A204.1 (cell line): ENCODE data around the gene MMP26.

Experiments
- FAIRE-seq: peaks from 2 replicates; lab custom pipeline; 2012; peaks lifted over from hg19 to GRCh38; lab: Jason Lieb, UNC

The MMP26 gene

GRCh38 chr11:4704054-4704789 lies at the start of gene MMP26:
MMP26 (plus strand) TSS chr11:4704784.
- no peak for FAIRE-seq

GRCh38 chr11:4658629-4659445 lies 45.7 kb upstream of the MMP26 start:
- FAIRE-seq, result no peak

- no peak for FAIRE-seq
Observed at GRCh38 chr11:4662876-4663275, 41.7 kb upstream of the MMP26 start.

- no peak for FAIRE-seq
Observed at GRCh38 chr11:4664183-4664582, 40.4 kb upstream of the MMP26 start.

GRCh38 chr11:4664786-4665185 lies 39.8 kb upstream of the MMP26 start:
- no peak for FAIRE-seq

- no peak for FAIRE-seq
Observed at GRCh38 chr11:4665424-4665823, 39.2 kb upstream of the MMP26 start.

GRCh38 chr11:4671741-4672140 lies 32.8 kb upstream of the MMP26 start:
- FAIRE-seq, result no peak

GRCh38 chr11:4672470-4672869 lies 32.1 kb upstream of the MMP26 start:
- no peak for FAIRE-seq

- no peak for FAIRE-seq
Observed at GRCh38 chr11:4673781-4674180, 30.8 kb upstream of the MMP26 start.

GRCh38 chr11:4677948-4678347 lies 26.6 kb upstream of the MMP26 start:
- no peak for FAIRE-seq

GRCh38 chr11:4680341-4680740 lies 24.2 kb upstream of the MMP26 start:
- no peak for FAIRE-seq

- FAIRE-seq, result no peak
Observed at GRCh38 chr11:4682623-4683419, 21.8 kb upstream of the MMP26 start.

GRCh38 chr11:4684631-4685285 lies 19.8 kb upstream of the MMP26 start:
- FAIRE-seq, result no peak

- FAIRE-seq, result no peak
Observed at GRCh38 chr11:4695442-4695841, 9.1 kb upstream of the MMP26 start.

- FAIRE-seq, result no peak
Observed at GRCh38 chr11:4697585-4697984, 7.0 kb upstream of the MMP26 start, which contains the start of gene OR51E2. OR51E2 (minus strand) TSS chr11:4697853; CDS start chr11:4682711, 15,142 bp downstream.

GRCh38 chr11:4699697-4700435 lies 4.7 kb upstream of the MMP26 start:
- no peak for FAIRE-seq

GRCh38 chr11:4700436-4700820 lies 4.2 kb upstream of the MMP26 start:
- FAIRE-seq, result no peak

- FAIRE-seq, result no peak
Observed at GRCh38 chr11:4704790-4705334, 278 bp downstream of the MMP26 start.

- no peak for FAIRE-seq
Observed at GRCh38 chr11:4713241-4713640, 8.7 kb downstream of the MMP26 start.

- no peak for FAIRE-seq
Observed at GRCh38 chr11:4714300-4714699, 9.7 kb downstream of the MMP26 start.
